Dedifferentiated amniotic fluid mesenchymal stem cell (primary cell): ENCODE data around the gene TMEM176A.
A peak's percentile ranks its signal among the peaks of the same experiment; 100 is the strongest.
"Not testable (repeated sequence)": the region's sequence is repeated elsewhere in the genome, so short reads cannot be mapped to it uniquely, and the experiment has no call there.

ENCODE experiments used
- DNase-seq: peaks from one replicate; pipeline ENCODE4 v3.0.0-alpha.2; 2016; ENCODE audit errors: extremely low spot score

The TMEM176A gene, protein sequence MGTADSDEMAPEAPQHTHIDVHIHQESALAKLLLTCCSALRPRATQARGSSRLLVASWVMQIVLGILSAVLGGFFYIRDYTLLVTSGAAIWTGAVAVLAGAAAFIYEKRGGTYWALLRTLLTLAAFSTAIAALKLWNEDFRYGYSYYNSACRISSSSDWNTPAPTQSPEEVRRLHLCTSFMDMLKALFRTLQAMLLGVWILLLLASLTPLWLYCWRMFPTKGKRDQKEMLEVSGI

GRCh38 chr7:150800581-150801241 lies at the start of gene TMEM176A:
TMEM176A (plus strand) TSS chr7:150800769; CDS start chr7:150801551, 782 bp downstream.
- DNase-seq = no peak

DNA sequence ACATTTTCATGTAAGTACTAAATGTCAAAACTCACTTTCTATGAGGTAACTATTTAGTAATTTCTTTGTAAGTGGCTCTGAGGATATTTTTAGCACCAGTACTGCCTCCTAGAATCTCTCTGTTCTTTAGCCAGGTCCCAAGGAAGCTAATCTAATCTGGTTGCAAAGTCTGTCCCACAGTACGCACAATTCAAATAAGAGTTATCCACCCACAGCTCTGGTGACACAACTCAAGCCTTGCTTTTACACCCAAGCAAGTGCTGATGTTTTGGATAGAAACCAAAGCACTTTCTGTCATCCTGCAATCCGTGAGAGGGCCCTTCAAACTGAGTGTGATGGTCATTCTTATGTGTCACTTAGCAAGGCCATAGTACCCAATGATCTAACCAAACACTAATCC lies 48.9 kb upstream of the TMEM176A start:
- no peak for DNase-seq

DNA sequence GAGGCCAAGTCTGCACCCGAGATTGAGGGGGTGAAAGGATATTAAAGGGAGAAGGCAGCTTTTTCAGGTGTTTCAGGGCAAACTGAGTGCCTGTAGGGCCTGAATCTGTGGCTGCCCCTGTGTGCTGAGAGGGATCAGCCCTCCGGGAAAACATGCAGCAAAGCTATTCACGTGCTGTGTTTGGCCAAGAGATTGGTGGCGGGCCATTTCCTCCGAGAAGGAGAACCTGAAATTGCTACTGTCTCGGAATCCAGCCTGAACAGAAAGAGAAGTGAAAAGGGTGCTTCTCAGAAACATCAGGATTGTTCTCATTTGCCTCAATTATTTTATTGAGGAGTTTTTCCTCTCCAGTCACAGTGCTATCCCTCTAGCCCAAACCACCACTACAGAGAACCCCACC lies 47.3 kb upstream of the TMEM176A start:
- no peak for DNase-seq

DNA sequence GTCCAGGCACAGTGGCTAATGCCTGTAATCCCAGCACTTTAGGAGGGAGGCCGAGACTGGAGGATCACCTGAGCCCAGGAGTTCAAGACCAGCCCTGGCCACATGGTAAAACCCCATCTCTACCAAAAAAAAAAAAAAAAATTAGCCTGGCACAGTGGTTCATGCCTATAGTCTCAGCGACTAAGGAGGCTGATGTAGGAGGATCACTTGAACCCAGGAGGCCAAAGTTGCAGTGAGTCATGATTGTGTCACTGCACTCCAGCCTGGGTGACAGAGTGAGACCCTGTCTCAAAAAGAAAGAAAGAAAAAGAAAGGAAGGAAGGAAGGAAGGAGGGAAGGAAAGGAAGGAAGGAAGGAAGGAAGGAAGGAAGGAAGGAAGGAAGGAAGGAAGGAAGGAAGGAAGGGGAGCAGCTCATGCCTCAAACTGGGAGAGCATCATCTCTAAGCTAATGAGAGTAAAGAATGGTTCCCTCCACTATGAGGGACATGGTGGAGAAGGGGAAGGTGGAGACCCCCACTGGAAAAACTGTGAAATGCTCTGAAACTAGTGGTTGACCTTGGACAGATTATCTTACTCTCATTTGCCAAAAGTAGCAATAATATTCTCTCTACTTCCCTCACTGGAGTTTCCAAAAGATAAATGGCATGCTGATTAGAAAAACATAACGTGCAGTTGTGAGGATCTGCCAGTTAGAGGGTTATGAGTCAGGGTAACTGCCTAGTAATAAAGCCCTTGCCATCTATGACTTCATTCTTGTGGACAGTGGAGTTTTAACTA lies 46.6 kb upstream of the TMEM176A start:
- DNase-seq = no peak

- no peak for DNase-seq
These were observed 45.6 kb upstream of the TMEM176A start for GRCh38 chr7:150754951-150755350.

DNA sequence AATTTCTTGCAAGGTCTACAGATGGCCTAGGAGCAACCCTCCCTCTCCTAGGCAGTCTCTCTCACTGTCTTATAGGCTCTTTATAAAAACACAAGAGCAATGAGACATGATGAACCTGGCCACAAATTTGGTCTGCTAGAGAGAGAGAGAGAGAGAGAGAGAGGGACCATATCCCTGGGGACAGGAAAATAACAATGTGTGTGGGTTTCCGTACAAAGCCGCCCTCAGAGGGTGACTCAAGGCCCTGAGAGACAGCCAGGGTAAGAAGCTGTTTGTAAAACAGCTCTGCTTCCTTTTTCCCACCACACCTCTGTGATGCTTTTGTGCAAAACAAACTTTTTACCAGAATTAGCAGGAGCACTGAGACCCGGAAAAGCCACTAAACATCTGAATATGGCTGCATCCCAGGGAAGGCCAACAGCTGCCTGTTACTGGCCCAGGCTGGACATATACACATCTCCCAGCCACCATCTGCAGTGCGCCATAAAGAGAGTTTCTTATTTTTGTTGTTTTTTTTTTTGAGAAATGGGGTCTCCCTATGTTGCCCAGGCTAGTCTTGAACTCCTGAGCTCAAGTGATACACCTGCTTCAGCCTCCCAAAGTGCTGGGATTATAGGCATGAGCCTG lies 45.0 kb upstream of the TMEM176A start:
- no peak for DNase-seq

GRCh38 chr7:150756166-150756565 lies 44.4 kb upstream of the TMEM176A start:
- DNase-seq = no peak

DNA sequence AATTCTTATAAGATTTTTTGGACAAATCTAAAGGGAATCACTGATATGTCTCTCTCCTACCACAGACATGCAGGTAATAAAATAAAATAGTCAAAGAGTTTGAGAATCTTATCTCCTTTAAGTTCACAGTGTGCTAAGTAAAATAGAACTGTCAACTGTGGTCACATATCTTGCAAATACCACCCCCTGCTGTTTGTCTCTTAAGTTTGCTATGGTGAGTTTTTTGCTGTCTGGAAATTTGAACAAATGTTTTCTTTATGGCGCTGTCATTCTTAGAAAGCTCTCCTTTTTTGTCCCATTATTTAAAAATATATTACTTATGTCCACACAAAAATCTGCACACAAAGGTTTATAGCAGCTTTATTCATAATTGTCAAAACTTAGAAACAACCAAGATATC lies 43.7 kb upstream of the TMEM176A start:
- DNase-seq = no peak

- DNase-seq = no peak
These were observed 41.1 kb upstream of the TMEM176A start for GRCh38 chr7:150759479-150759878.

GRCh38 chr7:150766334-150766709 lies 34.2 kb upstream of the TMEM176A start:
- DNase-seq = no peak

- no peak for DNase-seq
These were observed 30.8 kb upstream of the TMEM176A start for GRCh38 chr7:150769768-150770167.

DNA sequence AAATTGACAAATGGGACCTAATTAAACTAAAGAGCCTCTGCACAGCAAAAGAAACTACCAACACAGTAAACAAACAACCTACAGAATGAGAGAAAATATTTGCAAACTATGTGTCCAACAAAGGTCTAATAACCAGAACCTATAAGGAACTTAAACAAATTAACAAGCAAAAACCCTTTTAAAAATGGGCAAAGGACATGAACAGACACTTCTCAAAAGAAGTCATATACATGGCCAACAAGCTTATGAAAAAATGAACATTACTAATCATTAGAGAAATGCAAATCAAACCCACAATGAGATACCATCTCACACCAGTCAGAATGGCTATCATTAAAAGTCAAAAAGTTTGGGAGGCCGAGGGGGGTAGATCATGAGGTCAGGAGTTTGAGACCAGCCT lies 26.4 kb upstream of the TMEM176A start:
- DNase-seq = not testable (repeated sequence)

DNA sequence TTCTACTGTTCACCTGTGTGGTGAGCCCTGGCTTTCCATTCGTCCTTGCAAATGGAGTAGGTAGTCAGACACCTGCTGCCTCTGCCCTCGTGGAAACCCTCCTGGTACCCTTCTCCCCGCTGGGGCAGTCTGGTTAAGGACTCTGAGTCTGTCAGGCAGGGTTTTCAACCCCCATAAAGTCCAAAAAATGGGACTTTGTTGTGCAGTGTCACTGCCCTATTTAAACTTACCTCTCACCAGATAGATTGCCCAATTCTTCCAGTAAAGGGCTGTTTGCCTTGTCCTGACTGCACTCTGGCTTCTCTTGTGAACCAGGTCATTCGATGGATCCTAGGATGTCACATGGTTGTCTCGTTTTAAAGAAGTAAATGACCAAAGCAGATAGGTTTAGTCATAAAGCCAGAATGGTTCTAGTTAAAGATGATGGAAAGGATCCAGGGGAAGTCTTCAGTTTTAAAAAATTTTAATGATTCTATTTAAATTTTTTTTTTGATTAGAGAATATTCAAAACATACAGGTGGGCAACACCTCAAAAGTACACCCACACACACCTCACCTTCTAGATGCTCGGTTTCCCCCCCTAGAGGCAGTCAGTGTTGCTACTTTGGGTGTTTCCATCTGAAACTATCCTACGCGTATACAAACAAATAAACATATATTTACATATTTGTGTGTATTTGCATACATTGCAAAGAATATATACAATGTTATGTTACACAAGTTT lies 22.4 kb upstream of the TMEM176A start:
- no peak for DNase-seq

GRCh38 chr7:150778738-150779301 lies 21.7 kb upstream of the TMEM176A start:
- DNase-seq = peak; percentile 62

DNA sequence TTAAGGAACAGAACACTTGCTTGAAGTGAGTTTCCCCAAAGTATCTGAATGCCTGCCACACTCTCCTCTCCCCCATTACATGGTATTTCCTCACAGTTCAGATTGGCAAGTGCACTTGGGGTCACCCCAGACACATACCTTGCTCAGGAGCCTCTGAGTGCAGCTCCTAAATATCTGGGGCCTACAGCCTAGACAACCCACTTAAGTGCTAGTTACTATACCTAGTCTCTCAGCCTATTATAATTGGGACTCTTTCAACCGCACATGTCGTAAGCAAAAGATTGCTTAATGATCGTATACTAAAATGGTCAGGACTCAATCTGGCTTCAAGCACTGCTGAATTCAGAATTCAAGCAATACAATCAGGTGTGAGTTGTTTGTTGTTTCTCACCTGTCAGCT lies 20.3 kb upstream of the TMEM176A start:
- DNase-seq = no peak

DNA sequence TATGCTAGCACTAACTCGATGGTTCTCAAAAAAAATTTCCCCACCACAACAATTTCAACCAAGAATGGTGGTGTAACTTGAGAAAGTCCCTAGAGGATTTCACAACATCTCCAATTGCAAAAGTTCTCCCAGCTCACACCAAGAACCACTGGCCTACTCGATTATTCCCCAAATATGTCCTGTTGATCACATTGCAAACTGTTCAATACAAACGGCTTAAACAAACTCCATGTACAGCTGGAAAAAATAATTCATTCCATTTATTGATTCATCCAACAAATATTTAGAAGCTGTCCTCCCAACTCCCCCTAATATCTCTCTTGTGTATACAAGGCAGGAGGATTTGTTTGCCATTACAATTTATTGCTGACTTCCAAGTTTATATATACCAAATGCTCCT lies 19.5 kb upstream of the TMEM176A start:
- no peak for DNase-seq

GRCh38 chr7:150781961-150782360 lies 18.6 kb upstream of the TMEM176A start:
- no peak for DNase-seq

GRCh38 chr7:150784120-150784736 lies 16.3 kb upstream of the TMEM176A start:
- DNase-seq = no peak

DNA sequence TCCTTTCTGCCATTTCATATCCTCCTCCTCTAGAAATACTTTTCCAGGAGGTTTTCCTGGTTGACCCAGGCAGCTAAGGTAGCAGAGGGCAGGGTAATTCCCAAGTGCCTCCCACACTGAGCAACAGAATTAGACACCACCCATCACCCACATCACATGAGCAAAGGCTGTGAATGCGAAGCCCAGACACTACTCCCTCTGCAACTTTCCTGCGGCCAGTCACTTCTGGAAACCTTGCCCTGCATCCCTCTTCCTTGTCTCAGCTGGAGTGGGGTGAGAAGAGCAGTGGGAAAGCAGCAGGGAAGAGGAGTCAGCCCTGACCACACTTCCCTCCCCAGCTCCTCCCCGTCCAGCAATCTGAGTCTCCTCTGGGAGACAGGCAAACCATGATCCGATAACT lies 15.6 kb upstream of the TMEM176A start:
- DNase-seq = no peak

DNA sequence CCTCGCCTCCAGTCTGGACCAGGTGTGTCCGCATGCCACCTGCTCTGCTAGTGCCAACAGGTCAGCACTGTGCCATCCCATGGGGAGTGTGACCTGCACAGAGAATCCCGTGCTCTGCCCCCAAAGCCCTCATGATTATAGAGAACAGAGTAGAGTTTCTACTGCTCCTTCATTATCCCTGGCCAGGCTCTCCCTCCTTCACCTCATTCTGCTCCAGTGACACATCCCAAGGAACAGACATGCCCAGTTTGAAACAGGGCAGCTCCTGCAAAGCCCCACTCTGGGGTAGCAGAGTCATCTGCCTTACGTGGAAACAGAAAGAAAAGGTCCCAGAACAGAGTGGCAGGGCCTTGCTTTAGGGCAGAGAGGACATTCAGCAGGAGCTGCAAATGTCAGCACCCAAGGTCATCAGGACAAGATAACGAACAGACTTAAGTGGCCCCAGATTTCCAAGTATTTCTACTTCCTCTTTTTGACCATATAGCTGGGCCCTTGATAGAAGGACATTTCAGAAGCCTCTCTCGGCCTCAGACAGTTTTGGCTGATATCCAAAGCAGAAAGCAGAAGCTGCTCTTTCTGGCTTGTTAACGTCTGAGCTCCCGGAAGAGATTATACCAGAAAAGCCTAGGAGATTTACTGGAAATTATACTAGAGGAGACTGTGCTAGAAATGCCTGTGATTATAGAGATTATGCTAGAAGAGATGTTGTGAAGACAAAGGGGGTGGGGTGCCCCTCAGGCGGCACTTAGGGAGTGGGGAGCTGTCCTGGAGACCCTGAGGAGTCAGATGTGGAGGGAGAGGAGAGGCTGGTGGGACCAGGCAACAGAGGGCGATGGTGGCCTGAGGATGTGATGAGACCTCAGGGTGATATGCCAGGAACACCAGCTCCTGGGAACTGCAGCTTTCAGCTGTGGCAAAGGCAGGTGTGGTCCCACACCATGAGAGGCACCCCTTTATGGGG lies 13.0 kb upstream of the TMEM176A start:
- no peak for DNase-seq
